K562 (cell line): ENCODE data around the gene SELENOO.

Experiments
- BRD9 ChIP-seq: fragments of 450-650 bp; IDR thresholded peaks from 2 replicates; pipeline ENCODE4 v1.6.1; 2018; ENCODE audit warnings: low read depth; ENCODE audit not compliant: partially characterized antibody
- CREB1 ChIP-seq, 2 experiments: sonication (generic) in 1 of 2; formaldehyde crosslinking in 1 of 2; IDR thresholded peaks; 2 replicates each; pipeline versions ENCODE4 v1.6.1 to v1.8.0; 2012 to 2022; ENCODE audit warnings: inconsistent platforms in 1 of 2, mild to moderate bottlenecking in 1 of 2, missing genetic modification reagents in 1 of 2, moderate library complexity in 1 of 2
- CTCF ChIP-seq, 3 experiments: IDR thresholded peaks in 2 of 3; conservative IDR thresholded peaks in 1 of 3; 2 replicates each; pipeline ENCODE4 v1.5.1; 2011 to 2012; ENCODE audit warnings: low read length in 3 of 3, mild to moderate bottlenecking in 3 of 3, control low read depth in 2 of 3, improper control_type of control experiment in 1 of 3, inconsistent platforms in 1 of 3, low read depth in 1 of 3, mixed read lengths in 1 of 3, moderate library complexity in 1 of 3; ENCODE audit not compliant: insufficient read depth in 2 of 3
- EP300 ChIP-seq: IDR thresholded peaks from 2 replicates; pipeline ENCODE4 v1.6.1; 2012; ENCODE audit warnings: low read length, improper control_type of control experiment
- HINFP ChIP-seq: fragments of 450-650 bp; conservative IDR thresholded peaks from 2 replicates; pipeline ENCODE4 v1.6.1; 2016; ENCODE audit warnings: missing genetic modification characterization, low read depth, mild to moderate bottlenecking, control low read depth, missing compliant biosample characterization
- MEF2D ChIP-seq: conservative IDR thresholded peaks from 2 replicates; pipeline ENCODE4 v1.6.1; 2016; ENCODE audit warnings: low read depth, missing genetic modification characterization, missing compliant biosample characterization
- POLR2A ChIP-seq: fragments of 450-650 bp; conservative IDR thresholded peaks from 2 replicates; pipeline ENCODE4 v1.6.1; 2016
- SMAD3 ChIP-seq: fragments of 450-650 bp; formaldehyde crosslinking; conservative IDR thresholded peaks from 2 replicates; pipeline ENCODE4 v1.4.0; 2020; ENCODE audit warnings: mild to moderate bottlenecking
- ZBTB7A ChIP-seq: IDR thresholded peaks from 2 replicates; pipeline ENCODE4 v1.6.1; 2011; ENCODE audit warnings: low read depth, mild to moderate bottlenecking, low read length, moderate library complexity, borderline replicate concordance; ENCODE audit not compliant: control insufficient read depth
- ZNF324 ChIP-seq: fragments of 250-450 bp; sonication (Bioruptor Pico); IDR thresholded peaks from 2 replicates; pipeline ENCODE4 v1.4.0; 2020; ENCODE audit warnings: mild to moderate bottlenecking
- ZNF589 ChIP-seq: fragments of 200-800 bp; sonication (Bioruptor generic); IDR thresholded peaks from 2 replicates; pipeline ENCODE4 v1.6.1; 2016; ENCODE audit warnings: low read depth, missing genetic modification characterization, missing compliant biosample characterization

GRCh38 chr22:50256258-50256862 is 55.5 kb downstream of the SELENOO start:
- no peak for TF ChIP-seq POLR2A
- TF ChIP-seq ZNF324 (CRISPR knock-in tag): no peak
- TF ChIP-seq BRD9: no peak
- no peak for TF ChIP-seq ZBTB7A
- TF ChIP-seq CREB1 (IDR thresholded peaks at IDR 0.05): no peak
- no peak for TF ChIP-seq CREB1 (CRISPR knock-in tag; IDR thresholded peaks at IDR 0.05)
- TF ChIP-seq HINFP: no peak
- TF ChIP-seq EP300: no peak
- TF ChIP-seq ZNF589 (CRISPR knock-in tag): no peak
- no peak for TF ChIP-seq MEF2D
- no peak for TF ChIP-seq SMAD3 (CRISPR knock-in tag)
- TF ChIP-seq CTCF (IDR thresholded peaks at IDR 0.05 in 2 of 3, conservative IDR thresholded peaks at IDR 0.05 in 1 of 3; ENCODE audit: insufficient read depth in 2 of 3, low read depth in 1 of 3, low read length in 3 of 3): no peak
